OCI-LY1 (cell line): ENCODE data around the gene NR2F1.

ENCODE experiments used
- H2AFZ ChIP-seq: fragments of 200-600 bp; sonication (generic), shearing (Covaris generic); 2 replicates; pipeline ENCODE4 v1.6.0; 2014; ENCODE audit warnings: antibody characterized with exemption, mild to moderate bottlenecking, low read length
- H3F3A ChIP-seq: fragments of 200-600 bp; sonication (generic), shearing (Covaris generic); 2 replicates; pipeline ENCODE4 v1.6.0; 2014; ENCODE audit warnings: mild to moderate bottlenecking, antibody characterized with exemption, low read length, moderate library complexity; ENCODE audit not compliant: insufficient read depth
- H3K27ac ChIP-seq: fragments of 200-600 bp; sonication (generic); 2 replicates; pipeline ENCODE4 v1.5.1; 2014; ENCODE audit warnings: low read length, mixed run types, mild to moderate bottlenecking, low read depth; ENCODE audit not compliant: poor library complexity, severe bottlenecking
- H3K27me3 ChIP-seq: fragments of 200-600 bp; sonication (generic); 2 replicates; pipeline ENCODE4 v1.6.0; 2014; ENCODE audit warnings: antibody characterized with exemption, mild to moderate bottlenecking, low read length, moderate library complexity; ENCODE audit not compliant: insufficient read depth
- H3K36me3 ChIP-seq: fragments of 200-600 bp; sonication (generic); 2 replicates; pipeline ENCODE4 v1.6.1; 2014; ENCODE audit warnings: mild to moderate bottlenecking, antibody characterized with exemption, low read length, moderate library complexity, mixed read lengths; ENCODE audit not compliant: insufficient read depth
- H3K4me1 ChIP-seq: fragments of 200-600 bp; sonication (generic); 2 replicates; pipeline ENCODE4 v1.5.1; 2014; ENCODE audit warnings: mild to moderate bottlenecking, low read length, moderate library complexity; ENCODE audit not compliant: insufficient read depth, severe bottlenecking
- H3K4me2 ChIP-seq: fragments of 200-600 bp; sonication (generic), shearing (Covaris generic); 2 replicates; pipeline ENCODE4 v1.6.1; 2014; ENCODE audit warnings: low read length
- H3K4me3 ChIP-seq: fragments of 200-600 bp; sonication (generic); 2 replicates; pipeline ENCODE4 v1.5.1; 2014; ENCODE audit warnings: low read length, low read depth, mild to moderate bottlenecking, mixed read lengths; ENCODE audit not compliant: poor library complexity, severe bottlenecking
- H3K79me2 ChIP-seq: fragments of 200-600 bp; shearing (Covaris generic); 2 replicates; pipeline ENCODE4 v1.6.1; 2016; ENCODE audit warnings: mixed run types, low read length, mixed read lengths; ENCODE audit not compliant: insufficient read depth
- H3K9ac ChIP-seq: fragments of 200-600 bp; sonication (generic), shearing (Covaris generic); 2 replicates; pipeline ENCODE4 v1.6.1; 2014; ENCODE audit warnings: mild to moderate bottlenecking, low read length, mixed read lengths
- H3K9me2 ChIP-seq: fragments of 200-600 bp; sonication (generic), shearing (Covaris generic); 2 replicates; pipeline ENCODE4 v1.6.1; 2014; ENCODE audit warnings: low read depth, mild to moderate bottlenecking, low read length, mixed read lengths
- H3K9me3 ChIP-seq: fragments of 200-600 bp; shearing (Covaris generic); 2 replicates; pipeline ENCODE4 v1.6.1; 2014; ENCODE audit warnings: low read length, mixed read lengths
- H4K20me1 ChIP-seq: fragments of 200-600 bp; sonication (generic), shearing (Covaris generic); 2 replicates; pipeline ENCODE4 v1.6.0; 2016; ENCODE audit warnings: mild to moderate bottlenecking, low read length; ENCODE audit not compliant: insufficient read depth
- CTCF ChIP-seq: fragments of 200-600 bp; sonication (generic), shearing (Covaris generic); IDR thresholded peaks from 2 replicates; pipeline ENCODE4 v1.5.1; 2017; ENCODE audit warnings: mild to moderate bottlenecking, antibody characterized with exemption, low read length, moderate library complexity, mixed read lengths
- EZH2 ChIP-seq: fragments of 200-600 bp; sonication (generic), shearing (Covaris generic); IDR thresholded peaks from 2 replicates; pipeline ENCODE4 v1.8.0; 2017; ENCODE audit warnings: borderline replicate concordance, mixed run types, mild to moderate bottlenecking, antibody characterized with exemption, low read length, moderate library complexity, mixed read lengths

NR2F1 gene

DNA sequence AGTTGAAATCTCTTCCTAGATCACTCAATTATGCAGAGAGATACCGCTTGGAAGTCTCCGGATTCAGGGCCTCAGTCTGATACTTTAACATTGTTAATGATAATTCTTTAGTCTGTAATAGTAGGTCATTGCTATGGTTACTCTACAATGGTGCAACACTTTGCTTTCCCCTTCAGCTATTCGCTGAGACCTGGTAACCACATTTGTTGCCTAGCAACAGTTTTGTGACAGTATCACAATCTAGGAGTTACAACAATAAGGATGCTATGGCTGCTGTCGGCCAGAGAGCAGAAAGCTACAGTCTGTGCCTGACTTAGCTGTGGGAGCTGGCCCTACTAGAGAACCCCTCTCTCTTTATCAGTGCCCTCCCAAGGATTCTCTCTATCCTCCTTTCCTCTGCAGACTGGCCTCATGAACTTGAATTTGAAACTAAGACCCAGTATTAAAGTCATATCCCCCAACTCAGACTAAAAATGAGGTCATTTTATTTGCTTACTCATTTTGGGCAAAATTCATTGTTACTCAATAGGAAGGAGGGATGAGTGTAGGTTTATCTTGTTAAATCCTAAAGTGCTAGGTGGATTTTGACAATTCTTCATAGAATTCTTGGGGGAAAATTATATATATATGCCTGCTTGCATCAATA is 39.3 kb downstream of the NR2F1 start:
- no peak overlapping the region for H3K27ac ChIP-seq
- no peaks in the 10 kb centered on the region for H4K20me1 ChIP-seq
- peaks cover 12% of the 10 kb centered on the region for H3K4me1 ChIP-seq
- H3K79me2 ChIP-seq = no peaks in the 10 kb centered on the region
- no peaks in the 10 kb centered on the region for H3K36me3 ChIP-seq
- no peaks in the 10 kb centered on the region for H3K9me3 ChIP-seq
- H3K4me3 ChIP-seq = no peak overlapping the region
- H3K4me2 ChIP-seq = no peak overlapping the region
- TF ChIP-seq CTCF = no peak
- no peak for TF ChIP-seq EZH2
- no peak overlapping the region for H2AFZ ChIP-seq
- H3K27me3 ChIP-seq = no peaks in the 10 kb centered on the region
- peaks cover 4% of the 10 kb centered on the region; the same call in 1 of the 2 replicates for H3F3A ChIP-seq
- H3K9me2 ChIP-seq = no peaks in the 10 kb centered on the region
- H3K9ac ChIP-seq = no peak overlapping the region

GRCh38 chr5:93623153-93623552 is 40.1 kb downstream of the NR2F1 start:
- no peak for TF ChIP-seq EZH2
- TF ChIP-seq CTCF = no peak
- Histone ChIP-seq H3K4me3 (no peak overlapping the region), H3K4me2 (no peak overlapping the region), H3K4me1 (peaks cover 12% of the 10 kb centered on the region), H3K9me2 (no peaks in the 10 kb centered on the region), H4K20me1 (no peaks in the 10 kb centered on the region), H3K79me2 (no peaks in the 10 kb centered on the region), H3K27me3 (no peaks in the 10 kb centered on the region), H2AFZ (no peak overlapping the region), H3K27ac (no peak overlapping the region), H3K36me3 (no peaks in the 10 kb centered on the region), H3K9ac (no peak overlapping the region), H3K9me3 (no peaks in the 10 kb centered on the region), H3F3A (peaks cover 4% of the 10 kb centered on the region; the same call in 1 of the 2 replicates)

- Histone ChIP-seq H3K9me3 (no peaks in the 10 kb centered on the region), H4K20me1 (no peaks in the 10 kb centered on the region), H3K9me2 (no peaks in the 10 kb centered on the region), H3K4me2 (no peak overlapping the region), H3K9ac (no peak overlapping the region), H3K4me3 (no peak overlapping the region), H3K4me1 (peaks cover 1% of the 10 kb centered on the region), H3K36me3 (no peaks in the 10 kb centered on the region), H3K27ac (no peak overlapping the region), H3K27me3 (no peaks in the 10 kb centered on the region), H2AFZ (no peak overlapping the region), H3F3A (peaks cover 2% of the 10 kb centered on the region; the same call in 1 of the 2 replicates), H3K79me2 (no peaks in the 10 kb centered on the region)
- TF ChIP-seq EZH2 = no peak
Observed at GRCh38 chr5:93626801-93627200, 43.8 kb downstream of the NR2F1 start.

- no peaks in the 10 kb centered on the region for H3K79me2 ChIP-seq
Observed at GRCh38 chr5:93632327-93632726, 49.3 kb downstream of the NR2F1 start.

More at GRCh38 chr5:93632327-93632726, 49.3 kb downstream of the NR2F1 start:
- Histone ChIP-seq H3K36me3 (no peaks in the 10 kb centered on the region), H3K9me2 (no peaks in the 10 kb centered on the region), H3K9me3 (no peaks in the 10 kb centered on the region), H3K4me2 (no peak overlapping the region), H3K27ac (no peak overlapping the region), H3K4me3 (no peak overlapping the region), H3F3A (no peaks in the 10 kb centered on the region), H3K4me1 (no peaks in the 10 kb centered on the region), H2AFZ (no peak overlapping the region), H4K20me1 (no peaks in the 10 kb centered on the region), H3K27me3 (no peaks in the 10 kb centered on the region), H3K9ac (no peak overlapping the region)
- TF ChIP-seq EZH2 (no peak), CTCF (no peak)
